Fibroblast of lung (primary cell): ENCODE measurements around the gene EIF1. TPM values are rescaled to one million over a fixed set of nuclear protein-coding genes. Genes with fewer than 3 reads are reported as not detected.
A peak's percentile ranks its signal among the peaks of the same experiment; 100 is the strongest.

ENCODE experiments used
- DNase-seq, 2 donors: peaks; one replicate each; pipeline versions ENCODE4 v3.0.0 to v3.0.0-alpha.2; 2010; ENCODE audit warnings: low read depth in 2 of 2
- H2AFZ ChIP-seq: 2 replicates; pipeline ENCODE4 v1.5.1; 2012; ENCODE audit warnings: low read length, control low read depth, inconsistent platforms
- H3K27ac ChIP-seq: 2 replicates; pipeline ENCODE4 v1.5.1; 2011; ENCODE audit warnings: low read length, control low read depth; ENCODE audit not compliant: insufficient read depth
- H3K27me3 ChIP-seq: 2 replicates; pipeline ENCODE4 v1.5.1; 2011; ENCODE audit warnings: mild to moderate bottlenecking, low read length; ENCODE audit not compliant: control insufficient read depth, insufficient read depth
- H3K36me3 ChIP-seq: 2 replicates; pipeline ENCODE4 v1.5.1; 2011; ENCODE audit warnings: low read length; ENCODE audit not compliant: control insufficient read depth, insufficient read depth
- H3K4me1 ChIP-seq: 2 replicates; pipeline ENCODE4 v1.5.1; 2011; ENCODE audit warnings: low read length; ENCODE audit not compliant: control insufficient read depth, insufficient read depth; ENCODE audit errors: extremely low read depth
- H3K4me2 ChIP-seq: 2 replicates; pipeline ENCODE4 v1.5.1; 2011; ENCODE audit warnings: low read length, control low read depth; ENCODE audit not compliant: insufficient read depth; ENCODE audit errors: extremely low read depth
- H3K4me3 ChIP-seq, 4 experiments: fragments of 200-600 bp in 1 of 4; sonication (generic) in 1 of 4; replicated peaks in 1 of 4; 2 replicates each; pipeline ENCODE4 v1.5.1; 2011 to 2016; ENCODE audit warnings: low read length in 4 of 4, low read depth in 3 of 4, mild to moderate bottlenecking in 3 of 4, control low read depth in 2 of 4, inconsistent platforms in 1 of 4, mixed read lengths in 1 of 4; ENCODE audit not compliant: insufficient read depth in 1 of 4; ENCODE audit errors: control extremely low read depth in 1 of 4
- H3K79me2 ChIP-seq: 2 replicates; pipeline ENCODE4 v1.5.1; 2012; ENCODE audit warnings: mild to moderate bottlenecking, low read length, inconsistent platforms; ENCODE audit not compliant: control insufficient read depth, insufficient read depth
- H3K9ac ChIP-seq: 2 replicates; pipeline ENCODE4 v1.5.1; 2011; ENCODE audit warnings: mild to moderate bottlenecking, low read length, control low read depth; ENCODE audit not compliant: insufficient read depth
- H3K9me3 ChIP-seq: 2 replicates; pipeline ENCODE4 v1.5.1; 2012; ENCODE audit warnings: low read depth, low read length; ENCODE audit not compliant: control insufficient read depth, insufficient read depth
- H4K20me1 ChIP-seq: 2 replicates; pipeline ENCODE4 v1.5.1; 2011; ENCODE audit warnings: low read length; ENCODE audit not compliant: control insufficient read depth, insufficient read depth; ENCODE audit errors: extremely low read depth
- EZH2 ChIP-seq: IDR thresholded peaks from 2 replicates; pipeline ENCODE4 v1.5.1; 2012; ENCODE audit warnings: low read length, control low read depth, mild to moderate bottlenecking; ENCODE audit errors: missing control alignments
- polyA plus RNA-seq, 2 donors: library from polyadenylated mRNA; depleted of rRNA in 1 of 2; stranded (reverse) in 1 of 2; unstranded in 1 of 2; fragments of >200 nt; gene quantifications; 2 replicates each; pipeline ENCODE4 v1.2.1, GENCODE V29; 2011 to 2012; ENCODE audit warnings: missing spikeins in 1 of 2
- total RNA-seq: library from RNA; depleted of rRNA; stranded (reverse); fragments of >200 nt; gene quantifications from 2 replicates; pipeline ENCODE4 v1.2.1, GENCODE V29; 2014
- TF ChIP-seq, protein P1 (sequence below), 2 donors: IDR thresholded peaks in 1 of 2; conservative IDR thresholded peaks in 1 of 2; 1 replicate in 1 of 2; 2 replicates in 1 of 2; pipeline ENCODE4 v1.5.1; 2011 to 2012; ENCODE audit warnings: low read length in 2 of 2, control low read depth in 1 of 2, inconsistent platforms in 1 of 2, low read depth in 1 of 2, mild to moderate bottlenecking in 1 of 2

The EIF1 gene
- total and polyA plus RNA-seq, 2 donors (not counting 1 experiment from before 2014, with no cell fraction given): 145 to 256 TPM

DNA sequence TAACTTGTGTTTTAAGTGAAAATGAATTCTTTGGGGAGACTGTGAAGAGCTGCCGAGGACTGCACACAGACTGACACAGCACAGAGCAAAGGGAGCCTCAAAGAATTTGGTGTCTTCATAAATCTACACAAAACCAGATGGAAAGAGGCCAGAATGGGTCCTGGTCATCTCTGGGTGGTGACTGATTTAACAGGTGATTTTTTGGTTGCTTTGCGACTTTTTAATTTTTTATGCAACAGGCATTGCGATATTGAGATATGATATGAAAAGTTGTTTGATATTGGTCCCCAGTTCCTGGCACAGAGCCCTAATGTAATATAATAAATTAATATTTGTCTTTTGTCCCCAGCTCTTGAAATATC is 12.6 kb upstream of the EIF1 start:
- Histone ChIP-seq H3K4me2 (no peak overlapping the region), H3K4me1 (no peaks in the 10 kb centered on the region), H2AFZ (no peak overlapping the region), H4K20me1 (no peaks in the 10 kb centered on the region), H3K79me2 (no peaks in the 10 kb centered on the region), H3K27me3 (no peaks in the 10 kb centered on the region), H3K36me3 (no peaks in the 10 kb centered on the region), H3K9me3 (no peaks in the 10 kb centered on the region), H3K9ac (no peak overlapping the region), H3K27ac (no peak overlapping the region), H3K4me3 (no peak overlapping the region)
- TF ChIP-seq, protein P1, sequence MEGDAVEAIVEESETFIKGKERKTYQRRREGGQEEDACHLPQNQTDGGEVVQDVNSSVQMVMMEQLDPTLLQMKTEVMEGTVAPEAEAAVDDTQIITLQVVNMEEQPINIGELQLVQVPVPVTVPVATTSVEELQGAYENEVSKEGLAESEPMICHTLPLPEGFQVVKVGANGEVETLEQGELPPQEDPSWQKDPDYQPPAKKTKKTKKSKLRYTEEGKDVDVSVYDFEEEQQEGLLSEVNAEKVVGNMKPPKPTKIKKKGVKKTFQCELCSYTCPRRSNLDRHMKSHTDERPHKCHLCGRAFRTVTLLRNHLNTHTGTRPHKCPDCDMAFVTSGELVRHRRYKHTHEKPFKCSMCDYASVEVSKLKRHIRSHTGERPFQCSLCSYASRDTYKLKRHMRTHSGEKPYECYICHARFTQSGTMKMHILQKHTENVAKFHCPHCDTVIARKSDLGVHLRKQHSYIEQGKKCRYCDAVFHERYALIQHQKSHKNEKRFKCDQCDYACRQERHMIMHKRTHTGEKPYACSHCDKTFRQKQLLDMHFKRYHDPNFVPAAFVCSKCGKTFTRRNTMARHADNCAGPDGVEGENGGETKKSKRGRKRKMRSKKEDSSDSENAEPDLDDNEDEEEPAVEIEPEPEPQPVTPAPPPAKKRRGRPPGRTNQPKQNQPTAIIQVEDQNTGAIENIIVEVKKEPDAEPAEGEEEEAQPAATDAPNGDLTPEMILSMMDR (conservative IDR thresholded peaks at IDR 0.05 in 1 of 2, IDR thresholded peaks at IDR 0.05 in 1 of 2; ENCODE audit: low read depth in 1 of 2, low read length in 2 of 2): no peak
- no peak for TF ChIP-seq EZH2
- DNase-seq: no peak

DNA sequence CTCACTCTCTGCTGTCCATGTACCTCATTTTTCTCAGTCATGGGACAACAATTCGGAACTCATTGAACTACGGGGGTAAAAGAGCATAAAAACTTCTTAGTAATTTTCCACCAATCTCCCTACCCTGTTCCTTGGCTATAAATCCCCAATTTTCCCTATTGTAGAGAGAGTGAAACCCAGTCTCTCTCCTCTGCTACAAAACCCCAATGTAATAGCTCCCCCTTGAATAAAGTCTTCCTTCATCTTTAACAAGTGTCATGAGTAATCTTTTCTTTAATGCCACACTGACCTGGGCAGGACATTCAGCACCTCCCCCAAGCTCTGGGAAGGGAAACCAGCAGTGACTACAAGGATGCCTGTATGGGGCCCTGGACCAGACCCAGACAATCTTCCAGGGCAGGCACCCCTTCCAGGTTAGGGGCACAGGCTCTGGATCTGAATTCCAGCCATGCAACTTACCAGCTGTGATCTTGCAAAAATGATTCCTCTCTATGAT is 10.2 kb upstream of the EIF1 start:
- Histone ChIP-seq H3K4me1 (no peaks in the 10 kb centered on the region), H3K27ac (peak overlapping the region; percentile 61), H3K4me2 (peak overlapping the region; percentile 82), H3K9me3 (no peaks in the 10 kb centered on the region), H4K20me1 (no peaks in the 10 kb centered on the region), H2AFZ (peak overlapping the region; percentile 80), H3K79me2 (no peaks in the 10 kb centered on the region), H3K27me3 (peaks cover 1% of the 10 kb centered on the region), H3K9ac (no peak overlapping the region), H3K36me3 (no peaks in the 10 kb centered on the region), H3K4me3 (peak overlapping the region in 3 of 4 experiments; percentile 21 to 32 (median 25))
- TF ChIP-seq, protein P1 (conservative IDR thresholded peaks at IDR 0.05 in 1 of 2, IDR thresholded peaks at IDR 0.05 in 1 of 2; ENCODE audit: low read depth in 1 of 2, low read length in 2 of 2): no peak
- no peak for TF ChIP-seq EZH2
- peak in 1 of 2 donors; percentile 37 for DNase-seq

- Histone ChIP-seq H3K79me2 (no peaks in the 10 kb centered on the region), H3K27me3 (peaks cover 7% of the 10 kb centered on the region), H3K9me3 (no peaks in the 10 kb centered on the region), H3K27ac (peak overlapping the region; percentile 61), H2AFZ (peak overlapping the region; percentile 80), H3K4me3 (peak overlapping the region; percentile 16 to 32 (median 23)), H3K36me3 (no peaks in the 10 kb centered on the region), H3K4me2 (peak overlapping the region; percentile 82), H4K20me1 (no peaks in the 10 kb centered on the region), H3K4me1 (no peaks in the 10 kb centered on the region), H3K9ac (no peak overlapping the region)
- DNase-seq: peak; percentile 41 to 79
- TF ChIP-seq EZH2: no peak
- TF ChIP-seq, protein P1 (conservative IDR thresholded peaks at IDR 0.05 in 1 of 2, IDR thresholded peaks at IDR 0.05 in 1 of 2; ENCODE audit: low read depth in 1 of 2, low read length in 2 of 2): no peak
These were observed 9.6 kb upstream of the EIF1 start for GRCh38 chr17:41678907-41679739.
